Neural cell (in vitro differentiated cells): ENCODE results near the gene TTC32.

Source experiments
- CTCF ChIP-seq: fragments of 450-650 bp; IDR thresholded peaks from 2 replicates; pipeline ENCODE4 v1.5.1; 2014; ENCODE audit warnings: antibody characterized with exemption, mild to moderate bottlenecking, moderate library complexity; ENCODE audit not compliant: poor library complexity, severe bottlenecking
- SMC3 ChIP-seq: fragments of 450-650 bp; conservative IDR thresholded peaks from 2 replicates; pipeline ENCODE4 v1.6.1; 2014; ENCODE audit warnings: antibody characterized with exemption, mild to moderate bottlenecking, moderate library complexity; ENCODE audit not compliant: poor library complexity

- TF ChIP-seq SMC3 (no peak), CTCF (no peak)
Observed at GRCh38 chr2:19916385-19916950, 14.7 kb upstream of the TTC32 start.
